A549 (cell line): Measurements from ENCODE around the gene NFE2L2. TPM values are rescaled to one million over a fixed set of nuclear protein-coding genes. Genes with fewer than 3 reads are reported as not detected.

Source experiments
- ATAC-seq, 2 experiments: fragments of 200-7000 bp in 1 of 2; fragments of >200 bp in 1 of 2; cut with Nextera tagmentation in 1 of 2; cut with Tn5 transposase in 1 of 2; 3 replicates each; pipeline versions ENCODE4 v1.8.0 to v1.9.1; 2018 to 2020; ENCODE audit warnings: mild to moderate bottlenecking in 1 of 2, moderate library complexity in 1 of 2
- CTCF ChIA-PET: fragments of 300-600 bp; sonication (Branson Sonifier 250); formaldehyde crosslinking; extraction: SDS; loops from one replicate; lab custom pipeline; 2021; ENCODE audit warnings: antibody characterized with exemption, inconsistent platforms; lab: Yijun Ruan, JAX
- POLR2A ChIA-PET: fragments of 350-600 bp; formaldehyde crosslinking; extraction: SDS; loops from one replicate; lab custom pipeline; 2021; ENCODE audit warnings: antibody characterized with exemption, inconsistent platforms; lab: Yijun Ruan, JAX
- DNase-seq, 2 experiments: peaks; one replicate each; pipeline versions ENCODE4 v3.0.0 to v3.0.0-alpha.2; 2011 to 2016; ENCODE audit warnings: low read depth in 1 of 2, low spot score in 1 of 2
- FAIRE-seq: peaks from 2 replicates; lab custom pipeline; 2011; peaks lifted over from hg19 to GRCh38; lab: Jason Lieb, UNC
- H3K27ac ChIP-seq, 2 experiments: fragments of >200 bp; sonication (Bioruptor Twin); formaldehyde crosslinking; 3 replicates each; pipeline ENCODE4 v1.5.1; 2016 to 2017
- H3K4me1 ChIP-seq: fragments of >200 bp; sonication (Bioruptor Twin); formaldehyde crosslinking; 3 replicates; pipeline ENCODE4 v1.6.1; 2016
- H3K4me2 ChIP-seq: fragments of >200 bp; sonication (Bioruptor Twin); formaldehyde crosslinking; 3 replicates; pipeline ENCODE4 v1.6.1; 2016
- H3K4me3 ChIP-seq: fragments of >200 bp; sonication (Bioruptor Twin); formaldehyde crosslinking; 3 replicates; pipeline ENCODE4 v1.5.1; 2016
- H3K9me3 ChIP-seq: fragments of >200 bp; sonication (Bioruptor Twin); formaldehyde crosslinking; 3 replicates; pipeline ENCODE4 v1.6.1; 2016
- BHLHE40 ChIP-seq: IDR thresholded peaks from 2 replicates; pipeline ENCODE4 v1.6.1; 2012; ENCODE audit warnings: low read depth, low read length, inconsistent platforms
- CHD2 ChIP-seq: fragments of 150-350 bp; IDR thresholded peaks from 2 replicates; pipeline ENCODE4 v1.6.1; 2014; ENCODE audit warnings: low read length; ENCODE audit not compliant: partially characterized antibody
- CTCF ChIP-seq: fragments of >200 bp; sonication (Bioruptor Twin); formaldehyde crosslinking; IDR thresholded peaks from 3 replicates; pipeline ENCODE4 v1.5.1; 2016
- EHF ChIP-seq: fragments of 250-450 bp; sonication (Bioruptor Pico); IDR thresholded peaks from 2 replicates; pipeline ENCODE4 v1.5.0; 2020; ENCODE audit warnings: mild to moderate bottlenecking
- ELK1 ChIP-seq: fragments of 150-350 bp; IDR thresholded peaks from 2 replicates; pipeline ENCODE4 v1.6.1; 2014; ENCODE audit warnings: low read depth, mild to moderate bottlenecking, low read length
- FOSB ChIP-seq: fragments of 250-450 bp; sonication (Bioruptor Pico); IDR thresholded peaks from 2 replicates; pipeline ENCODE4 v1.5.0; 2020; ENCODE audit warnings: mild to moderate bottlenecking, moderate library complexity
- FOXS1 ChIP-seq: fragments of 250-450 bp; sonication (Bioruptor Pico); IDR thresholded peaks from 2 replicates; pipeline ENCODE4 v1.5.0; 2020; ENCODE audit warnings: mild to moderate bottlenecking, moderate library complexity
- HOXB5 ChIP-seq: fragments of 250-450 bp; sonication (Bioruptor Pico); IDR thresholded peaks from 2 replicates; pipeline ENCODE4 v1.5.0; 2020; ENCODE audit warnings: mild to moderate bottlenecking, moderate library complexity
- MAFK ChIP-seq: fragments of 450-650 bp; IDR thresholded peaks from 2 replicates; pipeline ENCODE4 v1.6.1; 2014; ENCODE audit not compliant: partially characterized antibody
- MYC ChIP-seq: IDR thresholded peaks from 2 replicates; pipeline ENCODE4 v1.6.1; 2012; ENCODE audit warnings: mild to moderate bottlenecking, inconsistent platforms, low read length, improper control_type of control experiment, borderline replicate concordance
- PHF8 ChIP-seq: fragments of 200-600 bp; sonication (generic); IDR thresholded peaks from 2 replicates; pipeline ENCODE4 v1.6.1; 2016; ENCODE audit warnings: low read depth, mild to moderate bottlenecking, antibody characterized with exemption, moderate library complexity, borderline replicate concordance
- POLR2AphosphoS2 ChIP-seq: conservative IDR thresholded peaks from 2 replicates; pipeline ENCODE4 v1.6.1; 2012; ENCODE audit warnings: low read length, improper control_type of control experiment, inconsistent platforms
- RAD21 ChIP-seq, 2 experiments: fragments of >200 bp in 1 of 2; sonication (Bioruptor Twin) in 1 of 2; formaldehyde crosslinking in 1 of 2; IDR thresholded peaks in 1 of 2; conservative IDR thresholded peaks in 1 of 2; 2 replicates in 1 of 2; 3 replicates in 1 of 2; pipeline ENCODE4 v1.6.1; 2012 to 2018; ENCODE audit warnings: inconsistent platforms in 1 of 2
- REST ChIP-seq: fragments of 200-600 bp; sonication (generic); IDR thresholded peaks from 2 replicates; pipeline ENCODE4 v1.6.1; 2016; ENCODE audit warnings: antibody characterized with exemption, mild to moderate bottlenecking, moderate library complexity
- SMC3 ChIP-seq: fragments of >200 bp; sonication (Bioruptor Twin); formaldehyde crosslinking; IDR thresholded peaks from 3 replicates; pipeline ENCODE4 v1.6.1; 2018; ENCODE audit warnings: inconsistent platforms
- USF2 ChIP-seq: fragments of 450-650 bp; IDR thresholded peaks from 2 replicates; pipeline ENCODE4 v1.6.1; 2014; ENCODE audit warnings: antibody characterized with exemption
- ZSCAN20 ChIP-seq: fragments of 250-450 bp; sonication (Bioruptor Pico); IDR thresholded peaks from 2 replicates; pipeline ENCODE4 v1.8.0; 2022; ENCODE audit warnings: mild to moderate bottlenecking, moderate library complexity
- WGBS: methylation state at CpG from one replicate; pipeline ENCODE4 v1.1.6; 2017; ENCODE audit errors: missing lambda C conversion rate; 5-methylcytosine and 5-hydroxymethylcytosine counted together
- polyA plus RNA-seq, 4 experiments: library from polyadenylated mRNA; depleted of rRNA in 3 of 4; stranded (reverse); fragments of >200 nt; fragmentation: RNase III in 1 of 4; extraction: RNeasy Plus Mini Kit Qiagen cat#74134 plus additional on column Dnase treatment in 1 of 4; gene quantifications; 2 replicates in 3 of 4; 3 replicates in 1 of 4; pipeline ENCODE4 v1.2.3, GENCODE V29; 2011 to 2017
- TF ChIP-seq, protein P1 (sequence below): IDR thresholded peaks from 2 replicates; pipeline ENCODE4 v1.6.1; 2012

NFE2L2 gene
- polyA plus RNA-seq, 2 of the 4 experiments (the other 2 are of a cell fraction): 65.8 to 146 TPM

GRCh38 chr2:177296040-177296439, 31.5 kb upstream of the NFE2L2 start:
- DNase-seq (peak; percentile 22 to 32), FAIRE-seq (no peak), ATAC-seq (peak; percentile 43 to 71; a peak in 4 of 6 replicates)
- ChIA-PET CTCF (interaction anchor here (0.8 to 4.1 kb wide), 19 partner anchors 8 to 139 kb away, joined by 3 to 39 read pairs (median 4); partner anchors contain the start of gene NFE2L2), POLR2A (interaction anchor here (1.0 to 1.3 kb wide), 2 partner anchors 32 to 33 kb away, joined by 3 read pairs; partner anchors contain the start of gene NFE2L2)
- no peaks in the 10 kb centered on the region for H3K9me3 ChIP-seq
- TF ChIP-seq SMC3 (peak; percentile 70), ELK1 (no peak), REST (no peak), FOSB (CRISPR knock-in tag) (no peak), USF2 (no peak), ZSCAN20 (CRISPR knock-in tag) (no peak), HOXB5 (CRISPR knock-in tag) (no peak), CHD2 (no peak), POLR2AphosphoS2 (no peak), EHF (CRISPR knock-in tag) (no peak), FOXS1 (CRISPR knock-in tag) (no peak), MAFK (no peak), CTCF (peak; percentile 66), BHLHE40 (no peak), RAD21 (conservative IDR thresholded peaks at IDR 0.05 in 1 of 2, IDR thresholded peaks at IDR 0.05 in 1 of 2) (peak; percentile 61 to 74), PHF8 (no peak), MYC (no peak)
- TF ChIP-seq, protein P1, sequence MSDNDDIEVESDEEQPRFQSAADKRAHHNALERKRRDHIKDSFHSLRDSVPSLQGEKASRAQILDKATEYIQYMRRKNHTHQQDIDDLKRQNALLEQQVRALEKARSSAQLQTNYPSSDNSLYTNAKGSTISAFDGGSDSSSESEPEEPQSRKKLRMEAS: no peak
- WGBS: 40% methylated on average over 3 of the region's 3 CpGs
- H3K27ac ChIP-seq: peak overlapping the region in 1 of 2 experiments; percentile 39; a peak in 2 of 6 replicates
- no peak overlapping the region for H3K4me3 ChIP-seq
- H3K4me1 ChIP-seq: peaks cover 8% of the 10 kb centered on the region
- peak overlapping the region; percentile 35; the same call in 2 of the 3 replicates for H3K4me2 ChIP-seq
